ENCODE measurements around the gene CACYBP.

Gene CACYBP, protein sequence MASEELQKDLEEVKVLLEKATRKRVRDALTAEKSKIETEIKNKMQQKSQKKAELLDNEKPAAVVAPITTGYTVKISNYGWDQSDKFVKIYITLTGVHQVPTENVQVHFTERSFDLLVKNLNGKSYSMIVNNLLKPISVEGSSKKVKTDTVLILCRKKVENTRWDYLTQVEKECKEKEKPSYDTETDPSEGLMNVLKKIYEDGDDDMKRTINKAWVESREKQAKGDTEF

DNA sequence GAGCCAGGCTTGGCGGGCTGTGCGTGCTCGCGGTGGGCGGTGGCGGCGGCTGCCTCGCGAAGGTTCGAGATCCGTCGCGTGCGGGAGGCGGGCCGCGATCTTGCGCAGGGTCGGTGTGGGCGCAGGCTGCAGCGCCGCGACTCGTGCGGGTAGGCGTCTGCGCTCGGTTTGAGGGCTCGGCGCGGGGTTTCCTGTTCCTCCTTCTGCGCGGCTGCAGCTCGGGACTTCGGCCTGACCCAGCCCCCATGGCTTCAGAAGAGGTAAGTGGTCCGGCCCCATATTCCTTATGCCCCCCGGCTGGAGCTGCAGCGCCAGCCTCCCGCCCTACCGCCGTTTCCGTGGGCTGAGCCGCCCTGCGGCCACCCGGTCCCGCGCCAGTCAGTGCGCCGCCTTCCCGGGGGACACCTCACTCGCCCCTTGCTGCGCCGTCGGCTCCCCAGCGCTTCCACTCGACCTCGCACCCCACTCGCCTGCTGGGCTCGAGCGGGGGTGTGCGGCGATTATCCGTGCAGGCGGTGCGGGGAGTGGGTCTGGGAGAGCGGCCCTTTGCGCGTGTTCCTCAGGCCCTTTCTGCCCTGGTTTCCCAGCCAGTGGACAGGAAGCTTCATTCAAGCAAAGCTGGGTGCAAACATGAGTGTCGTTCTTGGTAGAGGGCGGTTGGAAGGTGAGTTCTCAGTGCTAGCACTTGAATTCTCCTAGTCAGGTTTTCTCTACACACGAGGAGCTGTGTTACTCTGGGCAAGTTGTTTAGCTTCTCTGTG lies at the start of gene CACYBP:
Gene CACYBP, plus strand, starts transcription at position 12 of the 761 bp plus-strand sequence. Its CDS starts 234 bp downstream, at position 246.
- DNase-seq (ENCODE audit: low read depth in 2 of 2), result no peak

DNA sequence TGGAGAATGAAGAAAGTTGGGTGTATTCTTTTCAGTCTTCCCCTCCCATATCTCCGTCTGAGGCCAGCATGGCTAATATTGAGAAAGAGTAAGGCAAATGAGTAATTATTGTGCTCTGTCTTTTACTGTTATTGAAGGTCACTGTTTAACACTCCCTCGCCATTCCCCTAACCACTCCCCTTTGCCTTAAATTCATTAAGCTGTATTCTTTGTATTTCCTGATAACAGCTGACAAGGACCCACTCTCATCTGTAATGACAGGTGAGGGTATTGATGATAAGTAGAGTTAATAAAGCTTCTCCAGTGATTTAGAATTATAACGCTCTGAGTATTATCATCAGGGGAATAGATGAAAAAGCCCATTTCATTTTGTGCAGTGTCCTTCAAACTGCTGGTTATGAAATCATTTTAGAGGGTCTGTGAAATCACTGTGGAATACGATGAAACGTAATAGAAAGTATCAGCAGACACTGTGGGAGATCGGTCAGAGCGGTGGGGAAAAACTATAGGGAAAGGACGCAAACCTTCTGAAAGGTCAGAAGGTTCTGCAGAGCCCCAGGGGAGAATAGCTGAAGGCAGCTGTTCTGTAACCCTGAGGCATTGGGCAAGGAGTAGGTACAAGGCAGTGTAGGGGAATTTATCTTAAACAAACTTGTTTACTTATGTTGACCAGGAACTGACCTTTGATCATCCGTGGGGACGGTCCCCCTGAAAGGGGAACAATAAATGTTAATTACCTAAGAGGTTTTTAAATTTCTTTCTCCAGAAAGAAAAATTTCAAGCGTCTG lies 46.3 kb upstream of the CACYBP start:
- DNase-seq (ENCODE audit: low read depth in 2 of 2), result no peak

DNA sequence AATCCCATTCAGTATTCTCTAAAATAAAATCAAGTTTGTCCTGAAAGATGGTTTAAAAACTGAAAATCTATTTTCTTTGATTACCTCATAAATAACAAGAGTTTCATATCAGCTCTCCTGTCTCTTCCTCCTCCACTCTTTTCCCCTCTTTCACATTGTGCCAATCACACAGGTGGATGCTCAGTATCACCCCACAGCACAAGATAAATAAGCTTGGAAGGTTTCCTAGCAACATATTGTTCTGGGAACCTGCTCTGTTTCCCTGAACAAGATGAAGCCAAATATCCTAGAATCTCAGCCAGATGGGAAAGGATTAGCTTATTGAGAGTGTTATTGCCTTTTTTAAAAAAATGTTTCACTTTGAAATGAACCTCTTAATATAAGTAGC lies 45.7 kb upstream of the CACYBP start:
- no peak for DNase-seq (ENCODE audit: low read depth in 2 of 2)

DNA sequence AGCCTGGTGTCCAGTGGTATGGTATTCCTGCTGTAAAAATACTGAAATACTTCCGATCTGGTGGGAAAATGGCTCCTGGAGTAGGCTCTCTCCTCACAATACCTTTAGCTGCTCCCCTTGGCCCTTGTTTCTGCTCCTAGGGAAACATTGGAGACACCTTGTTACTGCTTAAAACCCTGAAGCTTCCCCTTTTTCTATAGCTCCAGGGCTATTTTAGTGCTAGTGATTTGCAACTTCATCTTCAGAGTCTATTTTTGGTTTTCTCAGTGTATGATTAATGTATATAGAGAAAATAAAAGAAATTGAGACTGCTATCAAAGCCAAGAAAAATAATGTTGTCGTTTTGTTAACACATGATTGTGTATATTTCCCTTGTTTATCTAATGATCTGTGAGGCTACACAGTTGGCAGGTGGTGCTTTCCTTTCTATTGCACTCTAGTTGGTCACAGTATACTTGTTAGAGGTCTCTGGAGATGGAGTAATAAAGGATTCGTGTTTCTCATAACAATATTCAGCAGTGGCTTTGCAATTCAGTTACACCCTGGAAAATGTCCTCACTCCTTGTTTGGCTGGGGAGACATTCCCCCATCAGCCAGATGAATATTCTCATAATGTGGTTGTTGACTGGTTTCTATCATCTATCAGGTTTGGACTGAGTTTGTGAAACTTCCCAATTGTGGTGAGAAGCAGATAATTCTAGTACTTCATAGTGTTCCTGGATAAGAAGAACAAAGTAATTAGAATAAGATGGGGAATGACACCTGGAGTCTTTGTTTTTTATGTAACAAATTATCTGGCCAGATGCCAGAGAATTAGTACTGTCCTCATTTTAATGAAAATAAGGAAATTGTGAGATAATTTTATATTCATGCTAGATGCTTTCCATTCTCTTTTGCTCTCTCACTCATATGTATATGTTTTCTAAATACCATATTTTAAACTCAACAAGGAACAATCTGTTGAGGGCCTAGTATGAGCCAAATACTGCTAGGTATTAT lies 44.8 kb upstream of the CACYBP start:
- DNase-seq (ENCODE audit: low read depth in 2 of 2), result no peak

DNA sequence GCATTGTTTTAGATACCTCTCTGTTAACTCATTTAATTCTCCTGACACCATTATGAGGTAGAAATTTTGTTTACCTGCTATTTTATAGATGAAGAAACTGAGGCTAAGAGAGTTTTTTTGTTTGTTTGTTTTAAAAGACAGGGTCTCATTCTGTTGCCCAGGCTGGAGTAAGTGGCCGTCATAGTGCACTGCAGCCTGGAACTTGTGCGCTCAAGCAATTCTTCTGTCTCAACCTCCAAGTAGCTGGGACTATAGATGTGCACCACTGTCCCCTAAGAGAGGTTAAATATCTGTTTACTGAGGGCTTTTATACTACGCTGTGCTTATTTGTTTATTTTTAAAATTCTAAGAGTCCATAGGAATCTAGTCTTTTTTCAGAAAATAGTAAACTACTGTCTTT lies 43.7 kb upstream of the CACYBP start:
- DNase-seq (ENCODE audit: low read depth in 2 of 2), result no peak

DNA sequence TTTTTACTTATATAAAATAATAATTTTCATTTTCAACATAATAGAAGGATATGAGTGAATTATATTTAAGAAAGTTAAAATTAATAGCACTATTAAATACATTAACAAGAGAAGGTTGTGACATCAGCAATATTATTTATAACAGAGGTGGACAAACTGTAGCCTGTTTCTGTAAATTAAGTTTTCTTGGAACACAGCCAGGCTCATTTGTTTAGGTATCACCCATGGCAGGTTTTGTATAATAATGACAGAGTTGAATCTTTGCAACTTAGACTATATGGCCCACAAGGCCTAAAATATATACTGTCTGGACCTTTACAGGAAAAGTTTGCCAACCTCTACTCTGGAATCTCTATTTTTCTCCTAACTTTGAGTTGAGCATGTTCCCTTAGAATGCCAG lies 42.8 kb upstream of the CACYBP start:
- DNase-seq (ENCODE audit: low read depth in 2 of 2), result no peak

DNA sequence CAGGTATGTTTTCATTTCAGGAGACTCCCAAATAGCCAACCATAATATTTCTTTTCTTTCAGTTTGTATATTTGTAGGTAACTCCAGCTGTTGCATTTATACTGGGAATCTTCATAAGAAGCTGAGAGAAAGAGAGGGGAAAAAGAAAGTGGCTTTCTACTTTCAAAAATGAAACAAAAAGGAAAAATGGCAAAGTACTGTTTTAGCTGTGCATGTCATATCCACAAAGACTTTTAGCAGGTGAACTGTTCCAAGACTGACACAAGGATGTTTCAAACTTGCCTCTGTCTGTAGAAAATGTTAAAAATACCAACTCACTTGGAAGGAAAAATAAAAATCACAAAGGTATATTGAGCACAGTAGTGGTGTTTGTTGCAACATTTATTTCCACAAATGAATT lies 41.9 kb upstream of the CACYBP start:
- DNase-seq (ENCODE audit: low read depth in 2 of 2), result no peak

DNA sequence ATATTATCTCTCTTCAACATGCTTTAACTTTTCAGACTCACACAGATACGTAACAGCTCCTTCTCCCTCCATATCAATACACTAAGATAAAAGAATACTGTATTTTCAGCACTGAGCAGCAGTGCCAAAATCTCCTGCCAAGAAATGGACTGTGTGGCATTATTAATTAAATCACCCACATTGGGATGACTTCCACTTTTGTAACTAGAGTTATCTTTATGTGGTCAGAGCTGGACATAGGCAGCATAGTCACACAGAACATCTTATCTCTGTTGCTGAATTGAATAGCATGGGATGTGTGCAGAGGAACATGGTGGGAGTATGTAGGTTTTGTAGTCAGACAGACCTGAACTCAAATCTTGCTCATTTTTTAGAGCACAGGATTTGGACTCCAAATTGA lies 41.4 kb upstream of the CACYBP start:
- DNase-seq (ENCODE audit: low read depth in 2 of 2), result no peak

DNA sequence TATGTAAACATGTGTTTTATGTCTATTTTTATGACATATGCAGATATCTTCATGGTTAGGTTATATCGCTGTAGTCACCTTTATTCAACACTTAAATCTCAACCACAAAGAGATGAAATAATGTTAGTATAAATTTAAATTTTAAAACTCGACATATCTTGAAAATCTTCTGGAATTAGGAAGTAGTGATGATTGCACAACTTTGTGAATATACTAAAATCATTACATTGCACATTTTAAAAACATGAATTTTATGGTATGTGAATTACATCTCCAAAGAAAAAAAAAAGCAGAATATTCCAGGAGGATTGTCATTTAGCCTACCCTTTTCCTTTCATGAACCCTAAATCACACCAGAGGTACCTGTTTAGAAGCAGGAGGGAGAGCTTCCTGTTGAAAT lies 39.4 kb upstream of the CACYBP start:
- no peak for DNase-seq (ENCODE audit: low read depth in 2 of 2)

DNA sequence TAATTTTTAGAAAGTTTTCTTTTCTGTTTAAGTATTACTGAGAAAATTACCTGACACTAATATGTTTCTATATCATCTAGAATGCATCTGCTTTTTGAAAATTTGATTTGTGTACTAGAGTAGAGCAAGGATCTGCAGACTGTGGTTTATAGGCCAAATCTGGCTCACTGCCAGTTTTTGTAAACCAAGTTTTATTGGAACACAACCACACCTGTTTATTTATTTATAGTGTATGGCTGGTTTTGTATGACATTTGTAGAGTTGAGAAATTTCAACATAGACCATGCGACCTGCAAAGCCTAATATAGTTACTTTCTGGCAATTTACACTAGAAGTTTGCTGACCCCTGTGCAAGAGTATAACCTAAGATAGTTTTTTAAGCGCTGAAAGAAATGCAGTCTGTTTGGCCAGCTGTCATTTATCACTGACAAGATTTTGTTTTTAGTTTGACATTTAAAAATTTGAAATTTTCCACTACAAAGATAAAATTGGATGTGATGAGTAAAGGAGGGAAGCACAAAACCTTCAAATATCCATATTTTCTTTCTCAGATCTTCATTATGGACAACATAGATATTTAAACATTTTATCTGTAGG lies 36.1 kb upstream of the CACYBP start:
- no peak for DNase-seq (ENCODE audit: low read depth in 2 of 2)

DNA sequence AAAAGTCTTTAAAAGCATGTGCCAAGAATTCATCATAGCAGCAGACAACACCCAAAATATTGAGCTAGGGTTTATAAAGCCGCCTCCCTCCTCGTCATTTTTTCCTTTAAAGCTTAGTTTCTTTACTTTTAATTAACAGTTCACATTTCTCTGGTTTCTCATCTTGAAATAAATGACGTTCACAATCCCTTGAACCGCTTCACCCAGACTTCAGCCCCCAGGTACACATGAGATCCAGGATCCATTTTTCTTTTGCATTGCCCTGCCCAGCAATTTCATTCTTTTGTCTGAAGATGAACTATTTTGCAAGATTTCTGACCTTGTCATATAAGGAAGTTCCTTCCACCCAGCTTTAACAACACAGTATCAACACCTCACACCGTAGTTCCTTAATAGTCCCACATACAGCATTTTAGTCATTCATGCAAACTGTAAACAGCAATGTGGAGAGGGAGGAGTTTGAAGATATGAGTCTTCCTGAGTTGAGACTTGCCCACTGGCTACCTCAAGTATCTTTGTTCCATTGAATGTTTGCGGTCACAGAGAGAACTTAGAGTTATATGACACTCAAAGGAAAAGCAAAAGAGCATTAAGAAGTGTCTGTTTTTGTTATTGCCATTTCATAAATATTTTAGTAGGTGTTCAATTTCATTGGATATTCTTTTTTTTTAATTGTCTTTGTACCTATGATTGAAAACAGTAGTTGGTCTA lies 35.3 kb upstream of the CACYBP start:
- no peak for DNase-seq (ENCODE audit: low read depth in 2 of 2)

DNA sequence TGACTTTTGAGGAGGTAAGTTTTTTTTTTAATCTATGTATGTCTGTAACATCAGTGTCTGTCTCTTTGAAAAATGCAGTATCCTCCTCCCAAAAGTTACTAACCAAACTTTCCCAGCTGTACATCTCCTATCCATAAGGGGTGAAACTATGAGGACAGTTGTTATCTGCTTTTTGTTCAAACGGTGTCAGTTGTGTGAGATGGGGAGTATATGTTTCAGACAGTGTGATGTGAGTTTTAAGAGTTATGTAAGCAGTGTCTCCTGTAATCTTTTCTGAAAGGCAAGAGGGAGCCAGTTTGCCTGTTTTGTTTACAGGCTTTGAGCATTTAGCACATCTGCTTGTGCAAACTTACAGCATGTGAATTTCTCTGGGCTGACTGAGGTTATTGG lies 34.8 kb upstream of the CACYBP start:
- no peak for DNase-seq (ENCODE audit: low read depth in 2 of 2)

DNA sequence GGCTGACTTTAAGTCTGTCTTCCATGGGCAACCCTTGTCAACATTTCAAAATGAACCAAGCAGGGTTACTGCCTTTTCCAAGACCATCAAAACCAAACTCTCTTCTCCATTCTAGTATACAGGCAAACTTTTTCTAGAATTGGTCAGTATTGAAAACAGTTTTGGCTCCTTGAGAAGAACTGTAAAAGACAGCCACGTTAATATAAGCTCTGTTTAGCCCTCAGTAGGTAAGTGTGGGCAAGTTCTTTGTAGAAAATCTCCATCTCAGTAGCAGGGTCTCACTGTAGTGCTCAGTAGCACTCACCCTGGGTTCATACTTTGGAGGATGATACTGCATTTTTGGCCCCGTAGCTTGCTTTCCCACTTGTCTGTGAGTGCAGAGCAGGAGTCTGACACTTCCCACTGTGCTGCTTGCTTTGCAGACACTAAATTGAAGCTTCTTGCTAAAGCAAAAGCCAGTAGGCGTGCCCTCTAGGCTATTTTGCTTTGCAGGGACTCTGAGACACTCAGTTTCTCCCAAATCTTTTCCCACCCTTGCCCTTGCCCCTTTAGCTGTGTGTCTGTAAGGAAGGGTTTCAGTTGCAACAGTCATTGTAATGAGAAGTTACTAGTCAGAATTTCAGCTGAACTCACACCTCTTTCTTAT lies 34.3 kb upstream of the CACYBP start:
- DNase-seq (ENCODE audit: low read depth in 2 of 2), result no peak

DNA sequence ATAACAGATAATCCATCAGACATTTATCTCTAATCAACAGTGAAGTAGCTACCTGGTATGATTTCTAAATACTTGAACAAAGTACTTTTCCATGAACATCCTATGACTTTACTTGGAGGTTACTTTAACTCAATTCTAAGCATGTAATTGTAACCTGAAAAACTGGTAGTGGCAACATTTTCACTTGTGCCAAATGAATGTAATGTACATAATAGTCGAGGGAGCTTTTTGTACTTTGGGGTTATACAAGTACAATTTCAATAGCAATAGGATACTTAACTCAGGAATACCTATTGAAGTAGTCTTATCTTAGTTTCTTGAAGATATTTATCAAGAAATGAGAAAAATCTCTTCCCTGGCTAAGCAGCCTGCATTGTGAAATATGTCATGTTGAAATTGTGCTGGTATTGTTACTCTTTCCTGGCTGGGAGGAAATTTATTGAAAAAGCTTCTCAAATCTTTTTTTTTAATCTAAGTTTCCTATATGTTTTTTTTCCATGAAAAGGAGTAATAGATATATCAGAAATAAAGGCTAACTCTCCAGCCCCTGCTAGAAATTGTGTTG lies 33.7 kb upstream of the CACYBP start:
- DNase-seq (ENCODE audit: low read depth in 2 of 2), result no peak

DNA sequence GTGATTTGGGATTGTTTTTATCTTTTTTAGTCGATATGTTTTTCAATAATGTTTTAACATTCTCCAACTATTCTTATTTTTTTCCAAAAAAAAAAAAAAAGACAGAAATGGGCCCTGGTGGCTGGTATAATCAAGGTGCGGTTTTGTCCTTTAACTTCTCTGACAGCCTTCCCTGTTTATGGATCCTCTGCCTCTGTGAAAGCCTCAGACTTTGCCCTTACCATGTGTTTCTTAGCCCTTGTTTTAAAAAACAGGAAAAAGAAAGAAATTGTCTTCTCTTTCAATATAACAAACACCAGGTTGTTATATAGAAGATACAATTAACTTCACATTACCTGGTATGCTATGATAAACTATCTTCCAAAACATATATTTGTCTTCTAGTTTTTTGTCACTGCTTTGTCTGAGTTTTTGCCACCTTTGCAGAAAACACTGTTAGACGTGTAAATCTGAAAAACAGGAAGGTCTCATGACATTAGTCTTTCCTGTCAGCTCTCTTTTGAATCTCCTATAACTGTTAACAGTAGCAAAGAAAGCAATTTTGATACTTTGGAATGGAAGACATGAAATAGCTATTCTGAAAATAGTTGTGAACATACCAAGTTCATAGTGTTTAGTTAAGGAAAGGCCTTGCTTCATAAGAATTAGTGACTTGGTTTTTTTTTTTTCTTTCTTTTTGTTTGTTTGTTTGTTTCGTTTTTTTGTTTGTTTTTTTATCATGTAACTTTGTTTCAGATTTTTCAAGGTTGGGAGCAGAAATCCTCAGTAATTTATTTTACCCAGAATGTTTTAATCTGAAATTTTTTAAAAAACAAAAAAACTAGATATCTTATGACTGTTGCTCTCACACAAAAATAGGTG lies 31.7 kb upstream of the CACYBP start:
- no peak for DNase-seq (ENCODE audit: low read depth in 2 of 2)

DNA sequence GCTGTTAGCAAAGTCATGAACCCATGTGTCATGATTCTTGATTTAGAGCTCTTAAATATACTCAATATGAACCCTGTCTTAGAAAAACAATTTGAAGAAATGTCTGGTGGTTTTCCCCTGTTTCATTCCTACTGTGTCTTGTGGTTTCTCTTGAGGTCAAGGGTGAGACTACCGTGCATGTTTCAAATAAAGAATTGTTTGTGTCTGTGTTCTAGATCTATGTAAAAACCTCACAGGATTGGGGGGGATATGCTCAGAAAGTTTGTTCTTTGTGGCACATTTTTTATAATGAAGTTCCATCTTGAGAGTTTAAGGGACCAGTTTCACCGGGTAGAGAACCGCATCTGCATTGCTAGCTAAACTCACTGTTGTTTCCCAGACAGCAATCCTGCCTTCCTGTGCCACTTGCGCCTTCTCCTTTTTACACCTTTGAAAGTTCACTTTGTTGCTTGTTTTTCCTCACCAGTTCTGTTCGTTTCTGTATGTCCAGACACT lies 30.9 kb upstream of the CACYBP start:
- DNase-seq (ENCODE audit: low read depth in 2 of 2), result no peak

DNA sequence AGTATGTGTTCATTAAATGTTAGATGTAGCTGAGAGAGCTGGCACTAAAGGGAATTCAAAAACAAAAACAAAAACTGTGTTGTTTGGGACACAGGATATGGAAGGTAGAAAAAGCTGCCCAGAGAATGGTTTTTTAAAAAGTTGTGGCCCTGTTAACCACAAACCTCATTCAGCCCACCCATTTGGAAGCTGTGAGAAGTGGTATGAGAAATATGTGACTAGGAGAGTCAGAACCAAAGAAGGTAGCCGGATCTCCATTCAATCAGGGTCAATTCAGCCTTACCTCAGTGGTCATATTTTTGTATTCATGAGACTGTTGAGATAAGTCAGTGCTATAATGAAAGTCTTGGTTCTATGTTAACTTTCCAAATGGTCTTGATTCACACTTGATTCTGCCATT lies 29.8 kb upstream of the CACYBP start:
- no peak for DNase-seq (ENCODE audit: low read depth in 2 of 2)

DNA sequence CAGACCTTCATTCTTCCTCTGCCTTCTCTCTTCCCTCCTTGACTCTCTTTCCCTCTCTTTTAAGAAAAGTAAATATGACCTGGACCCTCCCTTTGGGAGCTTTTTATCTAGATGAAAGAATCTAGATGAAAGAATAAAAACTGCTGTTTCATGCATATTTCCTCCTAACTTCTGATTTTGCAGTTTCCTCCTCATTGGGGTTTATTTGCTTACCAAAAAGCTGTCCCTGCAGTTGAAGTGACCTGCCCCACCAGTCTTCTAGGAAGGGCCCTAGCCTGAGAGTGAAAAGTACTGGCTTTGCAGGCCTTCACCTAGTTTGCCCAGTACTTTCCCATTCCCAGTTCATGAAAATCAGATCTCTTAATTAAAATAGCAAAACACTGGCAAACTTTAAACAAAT lies 28.3 kb upstream of the CACYBP start:
- no peak for DNase-seq (ENCODE audit: low read depth in 2 of 2)

DNA sequence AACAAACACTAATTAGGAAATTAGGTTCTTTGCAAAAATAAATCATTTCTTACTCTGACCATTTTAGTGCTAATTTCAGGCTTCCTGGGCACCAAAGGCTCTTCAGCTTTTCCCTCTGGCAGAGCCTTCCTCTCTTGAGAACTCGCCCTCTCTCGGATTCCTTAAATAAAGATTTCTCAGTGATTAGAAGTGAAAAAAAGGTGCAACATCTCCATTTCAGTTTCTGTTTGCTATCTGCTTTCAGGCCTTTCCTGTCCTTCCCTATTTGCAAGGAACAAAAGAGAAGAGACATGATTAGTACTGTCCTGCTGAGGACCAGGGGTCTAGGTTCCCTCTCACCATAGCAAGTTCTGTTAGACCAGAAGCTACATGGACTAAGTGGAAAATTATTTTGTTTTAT lies 27.8 kb upstream of the CACYBP start:
- DNase-seq (ENCODE audit: low read depth in 2 of 2), result no peak
